ENCODE results near the gene ELOA2.

DNA sequence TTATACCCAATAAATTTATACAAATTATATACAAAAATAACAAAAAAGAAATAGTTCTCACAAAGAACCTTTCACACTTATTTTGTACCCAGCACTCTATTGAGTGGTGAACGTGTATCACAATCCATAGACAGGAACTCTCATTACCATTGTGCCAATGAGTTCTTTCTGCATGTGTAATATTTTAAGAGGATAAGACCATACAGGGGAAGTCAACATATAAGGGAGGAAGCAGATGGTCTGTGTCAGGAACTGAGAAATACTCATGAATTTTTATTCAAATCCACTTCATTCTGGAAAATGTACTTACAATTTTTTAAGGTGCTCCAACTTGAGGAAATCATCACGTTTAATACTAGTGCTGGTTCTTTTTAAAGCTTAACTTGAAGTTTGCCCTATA lies 27.1 kb upstream of the ELOA2 start:
- no peak for TF ChIP-seq POLR2AphosphoS5 (IDR thresholded peaks at IDR 0.05; ENCODE audit: low read depth, low read length)
- TF ChIP-seq POLR2A (IDR thresholded peaks at IDR 0.05; ENCODE audit: low read depth, low read length): no peak
- no peak for TF ChIP-seq TAF1 (IDR thresholded peaks at IDR 0.05; ENCODE audit: borderline replicate concordance, low read depth, low read length)
